ENCODE data around the gene KCNMA1. TPM values are rescaled to one million over a fixed set of nuclear protein-coding genes. Genes with fewer than 3 reads are reported as not detected.

KCNMA1 gene
- total RNA-seq, 1 experiment from 2014 or later = 0.49 TPM

- Histone ChIP-seq H3K9ac (ENCODE audit: low read length) (no peak overlapping the region), H4K20me1 (ENCODE audit: insufficient read depth) (no peaks in the 10 kb centered on the region), H3K9me2 (ENCODE audit: insufficient read depth) (no peaks in the 10 kb centered on the region), H3K4me2 (ENCODE audit: low read length) (no peak overlapping the region), H3K4me3 (replicated peaks in 1 of 2; ENCODE audit: low read depth in 1 of 2, low read length in 2 of 2) (no peak overlapping the region), H3K9me3 (ENCODE audit: control insufficient read depth in 1 of 2, insufficient read depth in 1 of 2, low read depth in 1 of 2, low read length in 2 of 2) (no peaks in the 10 kb centered on the region), H3K79me2 (ENCODE audit: insufficient read depth, low read length) (no peaks in the 10 kb centered on the region), H2AFZ (ENCODE audit: low read depth, low read length, poor library complexity, severe bottlenecking) (no peak overlapping the region), H3K27me3 (ENCODE audit: insufficient read depth, low read length) (peaks cover 16% of the 10 kb centered on the region; the same call in 1 of the 2 replicates), H3K4me1 (ENCODE audit: control insufficient read depth in 1 of 2, insufficient read depth in 2 of 2, low read length in 2 of 2) (no peaks in the 10 kb centered on the region; a peak in 1 of 4 replicates), H3K27ac (ENCODE audit: low read depth, low read length) (no peak overlapping the region), H3K36me3 (ENCODE audit: control insufficient read depth in 1 of 2, insufficient read depth in 2 of 2, low read length in 2 of 2) (no peaks in the 10 kb centered on the region)
- BruUV-seq (replicated peaks) = no TSS peak
- ChIA-PET CTCF (no interaction called here), RAD21 (ENCODE audit: low non-redundant PET in 1 of 2, low total read pairs in 2 of 2, uncharacterized antibody in 2 of 2, unreplicated experiment in 2 of 2) (no interaction called here), POLR2A (no interaction called here)
- no peak for TF ChIP-seq POLR2AphosphoS5 (IDR thresholded peaks at IDR 0.05; ENCODE audit: low read depth, low read length)
- no peak for TF ChIP-seq POLR2A (IDR thresholded peaks at IDR 0.05; ENCODE audit: borderline replicate concordance, extremely low read depth, insufficient read depth, insufficient read length)
- no peak for TF ChIP-seq CBX3 (IDR thresholded peaks at IDR 0.05; ENCODE audit: low read depth)
- no peak for TF ChIP-seq TCF7L2 (IDR thresholded peaks at IDR 0.05; ENCODE audit: borderline replicate concordance, extremely low read depth, insufficient read depth, insufficient read length)
- intact Hi-C loops (cut with micrococcal nuclease) = no loop called here
- no peak for ATAC-seq
- no peak for DNase-seq (ENCODE audit: low read depth, low spot score)
Measured at GRCh38 chr10:77673101-77673500, 35.5 kb upstream of the KCNMA1 start.

- Histone ChIP-seq H3K9me3 (ENCODE audit: control insufficient read depth in 1 of 2, insufficient read depth in 1 of 2, low read depth in 1 of 2, low read length in 2 of 2) (no peaks in the 10 kb centered on the region), H4K20me1 (ENCODE audit: insufficient read depth) (no peaks in the 10 kb centered on the region), H3K36me3 (ENCODE audit: control insufficient read depth in 1 of 2, insufficient read depth in 2 of 2, low read length in 2 of 2) (no peaks in the 10 kb centered on the region), H3K79me2 (ENCODE audit: insufficient read depth, low read length) (no peaks in the 10 kb centered on the region), H3K4me2 (ENCODE audit: low read length) (no peak overlapping the region), H2AFZ (ENCODE audit: low read depth, low read length, poor library complexity, severe bottlenecking) (no peak overlapping the region), H3K4me1 (ENCODE audit: control insufficient read depth in 1 of 2, insufficient read depth in 2 of 2, low read length in 2 of 2) (no peaks in the 10 kb centered on the region; a peak in 1 of 4 replicates), H3K4me3 (replicated peaks in 1 of 2; ENCODE audit: low read depth in 1 of 2, low read length in 2 of 2) (no peak overlapping the region), H3K27ac (ENCODE audit: low read depth, low read length) (no peak overlapping the region), H3K9me2 (ENCODE audit: insufficient read depth) (no peaks in the 10 kb centered on the region), H3K9ac (ENCODE audit: low read length) (no peak overlapping the region), H3K27me3 (ENCODE audit: insufficient read depth, low read length) (peaks cover 16% of the 10 kb centered on the region; the same call in 1 of the 2 replicates)
- BruUV-seq (replicated peaks) = no TSS peak
- ATAC-seq = no peak
- RAD21 ChIA-PET (ENCODE audit: low non-redundant PET in 1 of 2, low total read pairs in 2 of 2, uncharacterized antibody in 2 of 2, unreplicated experiment in 2 of 2) = no interaction called here
- POLR2A ChIA-PET = no interaction called here
- DNase-seq (ENCODE audit: low read depth, low spot score) = no peak
- TF ChIP-seq EZH2phosphoT487 (IDR thresholded peaks at IDR 0.05; ENCODE audit: borderline replicate concordance) = no peak
- TF ChIP-seq FOSL1 (IDR thresholded peaks at IDR 0.05; ENCODE audit: low read depth) = no peak
- no peak for TF ChIP-seq MAX (IDR thresholded peaks at IDR 0.05)
- TF ChIP-seq RAD21 (IDR thresholded peaks at IDR 0.05; ENCODE audit: low read depth) = no peak
- no peak for TF ChIP-seq ZBTB33 (IDR thresholded peaks at IDR 0.05; ENCODE audit: extremely low read depth, insufficient replicate concordance, low read length)
- TF ChIP-seq TCF7L2 (IDR thresholded peaks at IDR 0.05; ENCODE audit: borderline replicate concordance, extremely low read depth, insufficient read depth, insufficient read length) = no peak
- TF ChIP-seq EZH2 (IDR thresholded peaks at IDR 0.05) = no peak
- TF ChIP-seq JUND (IDR thresholded peaks at IDR 0.05) = no peak
- TF ChIP-seq ZFX (IDR thresholded peaks at IDR 0.05) = no peak
- no peak for TF ChIP-seq POLR2A (IDR thresholded peaks at IDR 0.05; ENCODE audit: borderline replicate concordance, extremely low read depth, insufficient read depth, insufficient read length)
- no peak for TF ChIP-seq CBX3 (IDR thresholded peaks at IDR 0.05; ENCODE audit: low read depth)
- no peak for TF ChIP-seq SIN3A (IDR thresholded peaks at IDR 0.05; ENCODE audit: low read depth)
- no peak for TF ChIP-seq CEBPB (IDR thresholded peaks at IDR 0.05; ENCODE audit: low read depth)
- no peak for TF ChIP-seq SP1 (IDR thresholded peaks at IDR 0.05; ENCODE audit: low read depth)
- CTCF ChIA-PET = no interaction called here
- intact Hi-C loops (cut with micrococcal nuclease) = no loop called here
Measured at GRCh38 chr10:77671594-77672252, 34.1 kb upstream of the KCNMA1 start.

Measured in HCT116 (cell line).